SU-DHL-6 (cell line): ENCODE data around the gene TMEM202.

Source experiments
- H2AFZ ChIP-seq: fragments of 200-600 bp; sonication (generic); 2 replicates; pipeline ENCODE4 v1.6.1; 2014; ENCODE audit warnings: low read depth, mild to moderate bottlenecking, moderate library complexity, mixed read lengths, antibody characterized with exemption, low read length; ENCODE audit not compliant: severe bottlenecking
- H3F3A ChIP-seq: fragments of 200-600 bp; shearing (Covaris generic); 2 replicates; pipeline ENCODE4 v1.6.0; 2016; ENCODE audit warnings: antibody characterized with exemption, mild to moderate bottlenecking; ENCODE audit not compliant: insufficient read depth
- H3K27ac ChIP-seq: fragments of 200-600 bp; sonication (generic); 2 replicates; pipeline ENCODE4 v1.5.1; 2016; ENCODE audit warnings: low read depth, mild to moderate bottlenecking, low read length, moderate library complexity, mixed read lengths
- H3K27me3 ChIP-seq: fragments of 200-600 bp; sonication (generic), shearing (Covaris generic); 2 replicates; pipeline ENCODE4 v1.6.0; 2014; ENCODE audit warnings: mild to moderate bottlenecking, low read length
- H3K36me3 ChIP-seq: fragments of 200-600 bp; sonication (generic); 2 replicates; pipeline ENCODE4 v1.6.1; 2014; ENCODE audit warnings: mild to moderate bottlenecking, low read length, mixed read lengths
- H3K4me2 ChIP-seq: fragments of 300-600, 200-600 bp; shearing (Covaris generic), sonication (generic); 2 replicates; pipeline ENCODE4 v1.6.0; 2014; ENCODE audit warnings: low read length, low read depth, mild to moderate bottlenecking; ENCODE audit not compliant: poor library complexity, severe bottlenecking
- H3K4me3 ChIP-seq: fragments of 200-600 bp; sonication (generic); 2 replicates; pipeline ENCODE4 v1.5.1; 2014; ENCODE audit warnings: antibody characterized with exemption, low read length, mild to moderate bottlenecking, mixed read lengths; ENCODE audit not compliant: insufficient read depth, poor library complexity, severe bottlenecking
- H3K79me2 ChIP-seq: fragments of 200-600 bp; sonication (generic); 2 replicates; pipeline ENCODE4 v1.6.1; 2014; ENCODE audit warnings: mild to moderate bottlenecking, low read length, moderate library complexity; ENCODE audit not compliant: insufficient read depth
- H3K9ac ChIP-seq: fragments of 200-600 bp; sonication (generic); 2 replicates; pipeline ENCODE4 v1.7.0; 2014; ENCODE audit warnings: mild to moderate bottlenecking, low read length
- H3K9me2 ChIP-seq: fragments of 200-600 bp; sonication (generic); replicated peaks from 2 replicates; pipeline ENCODE4 v1.6.1; 2014; ENCODE audit warnings: low read length; ENCODE audit not compliant: insufficient read depth
- H3K9me3 ChIP-seq: fragments of 200-600 bp; sonication (generic); 2 replicates; pipeline ENCODE4 v1.6.1; 2014; ENCODE audit warnings: low read length, mixed read lengths; ENCODE audit not compliant: insufficient read depth
- H4K20me1 ChIP-seq: fragments of 200-600 bp; sonication (generic); 2 replicates; pipeline ENCODE4 v1.6.1; 2014; ENCODE audit warnings: low read depth, mild to moderate bottlenecking, antibody characterized with exemption, low read length, moderate library complexity, mixed read lengths
- EZH2phosphoT487 ChIP-seq: fragments of 200-600 bp; sonication (generic), shearing (Covaris generic); conservative IDR thresholded peaks from 2 replicates; pipeline ENCODE4 v1.6.1; 2018; ENCODE audit warnings: mild to moderate bottlenecking, antibody characterized with exemption, low read length, moderate library complexity, mixed read lengths
- TF ChIP-seq, protein P1 (sequence below): fragments of 200-600 bp; sonication (generic); IDR thresholded peaks from one replicate; pipeline ENCODE4 v1.5.1; 2017; ENCODE audit warnings: antibody characterized with exemption, mild to moderate bottlenecking, low read length, moderate library complexity; ENCODE audit not compliant: insufficient read depth, poor library complexity, severe bottlenecking

Gene TMEM202

DNA sequence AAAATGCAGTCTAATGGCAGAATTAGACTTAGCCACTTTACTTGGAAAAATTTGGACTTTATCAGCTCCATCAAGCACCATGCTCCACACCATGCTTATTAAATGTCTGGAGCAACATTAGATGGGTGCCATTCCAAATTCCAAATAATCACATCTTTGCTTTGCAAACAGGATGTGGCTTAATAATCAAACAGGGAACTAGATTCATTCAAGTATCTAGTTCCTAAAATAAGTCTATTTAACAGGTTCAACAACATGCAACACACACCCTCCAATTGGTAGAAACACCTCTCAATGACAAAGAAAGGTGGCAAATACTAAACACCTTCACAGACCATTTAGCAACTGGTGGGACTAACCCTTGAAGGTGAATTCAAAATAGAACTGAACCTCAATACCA is 25.7 kb upstream of the TMEM202 start:
- H3K4me3 ChIP-seq = no peak overlapping the region
- no peak for TF ChIP-seq EZH2phosphoT487
- TF ChIP-seq, protein P1, sequence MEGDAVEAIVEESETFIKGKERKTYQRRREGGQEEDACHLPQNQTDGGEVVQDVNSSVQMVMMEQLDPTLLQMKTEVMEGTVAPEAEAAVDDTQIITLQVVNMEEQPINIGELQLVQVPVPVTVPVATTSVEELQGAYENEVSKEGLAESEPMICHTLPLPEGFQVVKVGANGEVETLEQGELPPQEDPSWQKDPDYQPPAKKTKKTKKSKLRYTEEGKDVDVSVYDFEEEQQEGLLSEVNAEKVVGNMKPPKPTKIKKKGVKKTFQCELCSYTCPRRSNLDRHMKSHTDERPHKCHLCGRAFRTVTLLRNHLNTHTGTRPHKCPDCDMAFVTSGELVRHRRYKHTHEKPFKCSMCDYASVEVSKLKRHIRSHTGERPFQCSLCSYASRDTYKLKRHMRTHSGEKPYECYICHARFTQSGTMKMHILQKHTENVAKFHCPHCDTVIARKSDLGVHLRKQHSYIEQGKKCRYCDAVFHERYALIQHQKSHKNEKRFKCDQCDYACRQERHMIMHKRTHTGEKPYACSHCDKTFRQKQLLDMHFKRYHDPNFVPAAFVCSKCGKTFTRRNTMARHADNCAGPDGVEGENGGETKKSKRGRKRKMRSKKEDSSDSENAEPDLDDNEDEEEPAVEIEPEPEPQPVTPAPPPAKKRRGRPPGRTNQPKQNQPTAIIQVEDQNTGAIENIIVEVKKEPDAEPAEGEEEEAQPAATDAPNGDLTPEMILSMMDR = no peak
- H3K36me3 ChIP-seq = no peaks in the 10 kb centered on the region
- H4K20me1 ChIP-seq = no peaks in the 10 kb centered on the region
- no peak overlapping the region for H2AFZ ChIP-seq
- H3K9me2 ChIP-seq = no peaks in the 10 kb centered on the region
- peaks cover 67% of the 10 kb centered on the region for H3K79me2 ChIP-seq
- peaks cover 8% of the 10 kb centered on the region; the same call in 1 of the 2 replicates for H3F3A ChIP-seq
- no peak overlapping the region for H3K9ac ChIP-seq
- no peak overlapping the region for H3K4me2 ChIP-seq
- H3K27me3 ChIP-seq = no peaks in the 10 kb centered on the region
- H3K9me3 ChIP-seq = no peaks in the 10 kb centered on the region
- no peak overlapping the region for H3K27ac ChIP-seq

DNA sequence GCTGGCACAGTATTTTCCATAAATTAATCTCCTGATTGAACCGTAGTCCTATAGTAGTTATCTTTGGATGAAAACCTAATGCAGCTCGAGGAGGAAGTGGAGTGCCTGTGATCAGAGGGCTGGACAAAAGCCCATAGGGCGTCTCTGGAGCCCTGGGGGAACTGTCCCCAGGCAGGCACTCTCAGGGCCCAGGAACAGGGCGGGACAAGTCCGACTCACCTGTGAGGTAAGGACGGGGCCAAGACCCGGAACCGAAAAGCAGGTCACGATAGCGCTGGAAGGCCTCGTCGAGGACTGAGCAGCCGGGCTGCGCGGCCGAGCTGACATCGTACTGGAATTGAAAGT is 22.6 kb upstream of the TMEM202 start:
- Histone ChIP-seq H2AFZ (peak overlapping the region; percentile 83), H3K9ac (peak overlapping the region; percentile 75), H4K20me1 (no peaks in the 10 kb centered on the region), H3K27ac (peak overlapping the region; percentile 15; the same call in 1 of the 2 replicates), H3K9me3 (no peaks in the 10 kb centered on the region), H3K79me2 (peaks cover 39% of the 10 kb centered on the region), H3K4me2 (peak overlapping the region; percentile 65), H3K9me2 (no peaks in the 10 kb centered on the region), H3K4me3 (peak overlapping the region; percentile 72), H3K36me3 (no peaks in the 10 kb centered on the region), H3K27me3 (no peaks in the 10 kb centered on the region), H3F3A (peaks cover 8% of the 10 kb centered on the region; the same call in 1 of the 2 replicates)
- TF ChIP-seq, protein P1 = no peak
- TF ChIP-seq EZH2phosphoT487 = no peak

- Histone ChIP-seq H4K20me1 (no peaks in the 10 kb centered on the region), H3K27ac (peak within 1 kb of the TSS; percentile 54), H3K27me3 (no peaks in the 10 kb centered on the region), H3K36me3 (no peaks in the 10 kb centered on the region), H3F3A (peaks cover 8% of the 10 kb centered on the region; the same call in 1 of the 2 replicates), H3K4me3 (peak within 1 kb of the TSS; percentile 72), H3K4me2 (peak within 1 kb of the TSS; percentile 65), H3K9me2 (no peaks in the 10 kb centered on the region), H2AFZ (peak within 1 kb of the TSS; percentile 83), H3K9ac (peak within 1 kb of the TSS; percentile 75), H3K79me2 (peaks cover 35% of the 10 kb centered on the region), H3K9me3 (no peaks in the 10 kb centered on the region)
- no peak for TF ChIP-seq EZH2phosphoT487
- TF ChIP-seq, protein P1 = no peak
Observed at GRCh38 chr15:72375846-72376581, 22.1 kb upstream of the TMEM202 start, which contains the start of gene HEXA. Gene HEXA, minus strand, starts transcription at chr15:72376014. Its CDS starts 42 bp downstream, at chr15:72375972.
